ENCODE results near the gene MYT1.
"Not testable (repeated sequence)": the region's sequence is repeated elsewhere in the genome, so short reads cannot be mapped to it uniquely, and the experiment has no call there.

Gene MYT1

DNA sequence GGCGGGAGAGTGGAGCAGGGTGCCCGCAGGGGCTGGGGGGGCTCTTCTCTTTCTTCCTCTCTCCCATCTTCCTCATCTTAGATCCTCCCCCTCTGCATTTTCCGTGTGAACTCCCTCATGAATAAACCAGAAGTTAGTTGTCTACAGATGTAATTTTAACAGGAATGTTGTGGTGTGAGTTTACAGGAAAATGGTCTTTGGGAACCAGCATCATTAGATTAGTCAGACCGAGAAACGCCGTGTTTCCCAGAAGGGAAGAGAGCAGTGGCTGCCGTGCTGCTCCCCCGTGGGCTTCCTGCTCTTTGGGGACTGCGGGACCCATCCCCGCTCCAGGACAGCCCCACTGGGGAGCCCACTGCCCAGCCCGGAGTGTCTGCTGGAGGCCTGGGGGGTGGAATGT is 3.4 kb downstream of the MYT1 start:
- DNase-seq (ENCODE audit: low spot score): no peak

- DNase-seq (ENCODE audit: low spot score): no peak
Observed at GRCh38 chr20:64168381-64169090, 4.3 kb downstream of the MYT1 start.

GRCh38 chr20:64169091-64169560 is 4.9 kb downstream of the MYT1 start:
- DNase-seq (ENCODE audit: low spot score): no peak

- DNase-seq (ENCODE audit: low spot score): no peak
Observed at GRCh38 chr20:64171211-64171610, 7.0 kb downstream of the MYT1 start.

- DNase-seq (ENCODE audit: low spot score): no peak
Observed at GRCh38 chr20:64173116-64173515, 8.9 kb downstream of the MYT1 start.

GRCh38 chr20:64176551-64176950 is 12.3 kb downstream of the MYT1 start:
- no peak for DNase-seq (ENCODE audit: low spot score)

GRCh38 chr20:64176971-64177370 is 12.7 kb downstream of the MYT1 start:
- DNase-seq (ENCODE audit: low spot score): no peak

GRCh38 chr20:64177384-64177783 is 13.1 kb downstream of the MYT1 start:
- no peak for DNase-seq (ENCODE audit: low spot score)

GRCh38 chr20:64177787-64178186 is 13.5 kb downstream of the MYT1 start:
- no peak for DNase-seq (ENCODE audit: low spot score)

GRCh38 chr20:64178925-64179324 is 14.7 kb downstream of the MYT1 start:
- not testable (repeated sequence) for DNase-seq (ENCODE audit: low spot score)

DNA sequence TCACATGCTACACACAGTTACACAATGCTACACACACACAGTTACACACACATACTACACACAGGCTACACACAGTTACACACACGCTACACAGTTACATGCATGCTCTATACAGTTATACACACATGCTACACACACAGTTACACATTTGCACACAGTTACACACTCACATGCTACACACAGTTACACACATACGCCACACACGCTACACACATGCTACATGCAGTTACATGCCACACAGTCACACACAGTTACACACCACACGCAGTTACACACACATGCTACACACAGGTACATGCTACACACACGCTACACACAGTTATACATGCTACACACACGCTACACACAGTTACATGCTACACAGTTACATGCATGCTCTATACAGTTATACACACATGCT is 15.6 kb downstream of the MYT1 start:
- DNase-seq (ENCODE audit: low spot score): no peak

DNA sequence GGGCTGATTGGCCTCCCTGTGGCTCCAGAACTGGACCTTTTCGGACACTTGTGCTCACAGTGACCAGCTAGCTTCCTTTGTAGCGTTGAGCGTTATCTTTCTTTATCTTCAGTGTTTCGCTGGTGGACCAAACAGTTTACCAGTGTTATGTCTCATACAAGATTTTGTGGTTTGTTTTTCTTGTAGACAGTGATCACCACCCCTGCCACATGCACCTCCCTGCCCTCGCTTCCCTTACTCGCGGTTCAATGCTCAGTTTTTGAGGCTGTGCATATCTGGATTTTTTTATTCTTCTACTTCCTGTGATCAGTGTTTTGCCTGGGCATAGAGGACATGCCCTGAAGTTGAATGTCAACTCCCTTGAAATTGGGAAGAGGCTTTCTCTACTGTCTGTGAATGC is 16.4 kb downstream of the MYT1 start:
- DNase-seq (ENCODE audit: low spot score): no peak

DNA sequence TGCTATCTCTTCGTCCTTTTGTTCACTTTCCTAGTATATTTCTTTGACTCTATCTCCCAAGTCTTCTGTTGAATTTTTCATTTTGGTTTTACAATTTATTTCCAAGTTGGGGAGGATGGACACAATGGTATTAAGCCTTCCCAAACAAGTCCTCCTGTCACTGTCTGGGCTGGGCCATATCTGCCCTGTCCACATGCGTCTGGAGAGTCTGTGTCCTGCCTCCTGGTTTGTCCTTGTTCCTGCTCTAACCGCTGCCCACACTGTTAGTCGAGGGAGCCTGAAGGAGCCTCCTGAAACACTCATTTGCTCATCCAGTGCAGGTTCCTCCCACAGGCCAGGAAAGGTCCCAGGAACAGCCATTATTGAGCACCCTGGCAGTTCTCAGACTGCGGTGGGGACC is 17.1 kb downstream of the MYT1 start:
- no peak for DNase-seq (ENCODE audit: low spot score)

DNA sequence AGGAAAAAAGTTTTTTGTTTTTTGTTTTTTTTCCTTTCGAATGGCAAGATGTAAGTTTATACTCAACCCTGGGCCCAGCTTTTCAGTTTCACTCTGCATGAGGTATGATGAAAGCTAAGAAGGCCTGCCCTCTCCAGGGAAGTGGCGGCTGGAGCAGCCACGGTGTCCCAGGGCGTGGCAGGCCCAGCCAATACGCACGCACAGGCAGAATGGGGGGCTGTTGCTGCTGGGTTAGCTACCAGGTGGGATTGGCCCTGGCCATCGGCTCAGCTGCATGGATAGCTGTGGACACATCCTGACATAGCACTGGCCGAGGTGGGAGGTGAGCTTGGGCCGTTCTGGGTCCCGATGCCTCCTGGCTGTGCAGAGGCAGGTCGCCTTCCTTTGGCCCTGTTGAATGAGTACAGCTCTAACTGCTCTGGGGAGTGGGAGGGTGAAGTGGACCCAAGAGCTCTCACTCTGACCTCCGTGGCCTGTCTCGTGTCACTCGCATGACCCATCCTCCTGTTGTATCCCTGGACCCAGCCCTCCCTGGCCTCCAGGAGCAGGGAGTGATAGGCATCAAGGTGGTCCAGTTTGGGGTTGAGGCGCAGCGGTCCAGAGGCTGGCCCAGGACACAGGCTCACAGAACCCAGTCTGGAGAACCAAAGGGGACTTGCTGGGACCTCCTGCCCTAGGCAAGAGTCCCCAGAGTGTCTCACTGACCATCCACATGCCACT is 18.1 kb downstream of the MYT1 start:
- no peak for DNase-seq (ENCODE audit: low spot score)

DNA sequence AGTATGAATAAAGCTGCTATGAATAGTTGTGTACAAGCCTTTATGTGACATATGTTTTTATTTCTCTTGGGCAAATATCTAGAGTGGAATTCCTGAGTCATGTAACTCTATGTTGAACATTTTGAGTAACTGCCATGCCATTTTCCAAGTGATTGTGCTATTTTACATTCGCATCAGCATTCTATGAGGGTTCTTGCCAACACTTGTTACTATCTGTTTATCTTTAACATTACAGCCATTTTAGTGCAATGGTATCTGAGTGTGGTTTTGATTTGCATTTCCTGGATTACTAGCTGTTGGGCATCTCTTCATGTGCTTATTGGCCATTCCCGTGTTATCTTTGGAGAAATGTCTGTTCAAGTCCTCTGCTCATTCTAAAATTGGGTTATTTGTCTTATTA is 19.1 kb downstream of the MYT1 start:
- DNase-seq (ENCODE audit: low spot score): no peak

GRCh38 chr20:64184795-64185194 is 20.5 kb downstream of the MYT1 start:
- no peak for DNase-seq (ENCODE audit: low spot score)

DNA sequence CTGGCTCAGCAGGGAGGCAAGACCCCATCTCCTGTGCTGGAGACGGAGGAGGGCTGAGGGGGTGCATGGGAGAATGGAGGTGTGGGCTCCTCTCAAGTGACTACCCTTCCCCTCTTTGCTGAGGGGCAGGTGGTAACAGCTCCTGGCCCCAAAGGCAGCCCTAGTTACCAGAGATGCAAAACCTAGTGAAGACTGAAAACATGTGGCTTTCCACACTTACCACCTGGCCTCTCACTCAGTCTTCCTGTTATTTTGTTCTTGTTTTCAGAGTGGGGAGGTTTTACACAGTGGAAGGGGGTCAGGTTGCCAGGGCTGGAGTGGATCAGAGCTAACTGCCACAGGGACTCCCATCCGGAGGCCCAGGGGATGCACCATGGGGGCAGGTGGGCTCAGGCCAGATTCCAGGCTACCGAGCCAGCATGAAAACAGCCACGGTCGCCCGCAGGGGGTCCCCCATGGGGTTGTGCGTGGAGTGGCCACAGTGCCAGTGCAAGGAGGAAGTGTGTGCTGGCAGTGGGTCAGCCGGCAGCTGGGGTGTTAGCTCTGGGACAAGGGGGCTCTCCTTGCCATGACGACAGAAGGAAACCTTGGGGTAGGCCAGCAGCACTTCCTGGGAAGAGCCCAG is 21.1 kb downstream of the MYT1 start:
- no peak for DNase-seq (ENCODE audit: low spot score)

- DNase-seq (ENCODE audit: low spot score): no peak
Observed at GRCh38 chr20:64186071-64186598, 21.9 kb downstream of the MYT1 start.

DNA sequence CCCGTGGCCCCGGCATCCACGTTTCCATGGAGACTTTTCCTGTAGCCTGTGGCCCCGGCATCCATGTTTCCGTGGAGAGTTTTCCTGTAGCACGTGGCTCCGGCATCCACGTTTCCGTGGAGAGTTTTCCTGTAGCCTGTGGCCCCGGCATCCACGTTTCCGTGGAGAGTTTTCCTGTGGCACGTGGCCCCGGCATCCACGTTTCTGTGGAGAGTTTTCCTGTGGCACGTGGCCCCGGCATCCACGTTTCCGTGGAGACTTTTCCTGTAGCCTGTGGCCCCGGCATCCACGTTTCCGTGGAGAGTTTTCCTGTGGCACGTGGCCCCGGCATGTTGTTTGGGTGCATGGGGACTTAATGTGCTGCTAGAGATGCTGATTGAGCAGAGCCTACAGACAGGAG is 23.0 kb downstream of the MYT1 start:
- not testable (repeated sequence) for DNase-seq (ENCODE audit: low spot score)

GRCh38 chr20:64188091-64188490 is 23.8 kb downstream of the MYT1 start:
- no peak for DNase-seq (ENCODE audit: low spot score)

DNA sequence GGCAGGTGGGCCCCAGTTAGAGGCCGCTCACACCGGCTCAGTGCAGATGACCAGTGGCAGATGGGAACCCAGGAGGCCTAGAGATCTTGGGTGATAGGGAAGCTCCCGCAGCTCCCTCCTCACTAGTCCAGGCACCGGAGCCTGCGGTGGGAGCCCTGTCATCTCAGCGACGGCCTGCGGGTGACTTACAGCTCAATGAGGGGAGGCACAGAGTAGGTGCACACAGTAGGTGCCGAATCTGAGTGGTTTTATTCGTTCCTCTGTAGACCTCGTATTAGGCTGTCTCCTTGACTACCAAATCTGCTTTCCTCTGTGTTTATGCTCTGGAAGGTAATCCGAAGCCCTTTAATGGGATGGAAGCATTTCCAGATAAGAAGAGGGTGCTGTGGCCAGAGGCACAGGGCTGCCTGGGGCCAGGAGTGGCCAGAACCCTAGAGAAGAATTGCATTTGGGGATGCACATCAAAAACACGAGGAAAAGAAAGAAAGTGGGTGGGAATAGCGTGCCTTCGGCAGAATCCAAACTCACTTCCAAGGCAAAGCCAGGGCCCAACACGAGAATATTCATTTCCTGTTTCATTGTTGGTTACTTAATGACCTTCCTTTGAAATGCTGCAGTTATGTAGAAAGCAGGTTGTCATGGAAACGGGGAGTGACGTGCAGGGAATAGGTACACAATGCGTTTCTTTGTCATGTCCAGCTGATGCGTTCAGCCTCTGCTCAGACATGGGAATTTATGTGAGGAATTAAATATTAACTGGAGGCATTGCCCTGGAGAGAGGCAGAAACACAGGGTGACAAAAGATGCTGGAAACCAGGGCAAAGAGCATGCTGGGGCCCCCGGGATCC is 24.7 kb downstream of the MYT1 start:
- DNase-seq (ENCODE audit: low spot score): no peak

- no peak for DNase-seq (ENCODE audit: low spot score)
Observed at GRCh38 chr20:64189530-64189966, 25.3 kb downstream of the MYT1 start.

Measured in AG20443 (cell line).